ENCODE results near the gene PTGFRN.

DNA sequence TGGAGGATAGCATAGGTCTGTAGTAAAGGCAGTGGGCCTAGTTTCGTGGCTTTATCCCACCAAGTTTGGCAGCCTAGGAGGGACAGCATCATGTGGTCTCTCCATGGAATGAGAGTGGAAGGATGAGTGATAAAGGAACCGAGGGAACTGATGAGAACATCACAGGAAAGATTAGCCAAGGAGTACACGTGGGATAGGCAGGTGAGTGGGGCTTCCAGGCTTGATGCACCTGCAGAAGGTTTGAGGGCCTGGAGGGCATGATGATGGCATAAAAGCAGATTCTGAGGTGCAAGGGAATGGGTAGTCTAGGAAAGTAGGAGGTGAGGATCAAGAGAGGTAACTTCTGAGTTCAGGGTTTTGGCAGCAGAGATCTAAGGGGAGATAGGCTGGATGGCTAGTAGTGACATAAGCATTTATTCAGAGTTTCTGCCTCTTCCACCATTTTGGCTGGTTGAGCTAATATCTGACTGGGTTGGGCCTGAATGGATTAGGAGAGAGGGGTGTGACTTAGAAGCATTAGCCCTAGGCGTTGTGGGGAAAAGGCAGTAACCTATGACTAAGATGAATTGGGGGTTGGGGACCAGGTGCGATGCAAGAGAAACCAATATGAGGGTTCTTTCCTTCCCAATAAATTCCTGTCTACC lies 9.1 kb downstream of the PTGFRN start:
- TF ChIP-seq, protein P1, sequence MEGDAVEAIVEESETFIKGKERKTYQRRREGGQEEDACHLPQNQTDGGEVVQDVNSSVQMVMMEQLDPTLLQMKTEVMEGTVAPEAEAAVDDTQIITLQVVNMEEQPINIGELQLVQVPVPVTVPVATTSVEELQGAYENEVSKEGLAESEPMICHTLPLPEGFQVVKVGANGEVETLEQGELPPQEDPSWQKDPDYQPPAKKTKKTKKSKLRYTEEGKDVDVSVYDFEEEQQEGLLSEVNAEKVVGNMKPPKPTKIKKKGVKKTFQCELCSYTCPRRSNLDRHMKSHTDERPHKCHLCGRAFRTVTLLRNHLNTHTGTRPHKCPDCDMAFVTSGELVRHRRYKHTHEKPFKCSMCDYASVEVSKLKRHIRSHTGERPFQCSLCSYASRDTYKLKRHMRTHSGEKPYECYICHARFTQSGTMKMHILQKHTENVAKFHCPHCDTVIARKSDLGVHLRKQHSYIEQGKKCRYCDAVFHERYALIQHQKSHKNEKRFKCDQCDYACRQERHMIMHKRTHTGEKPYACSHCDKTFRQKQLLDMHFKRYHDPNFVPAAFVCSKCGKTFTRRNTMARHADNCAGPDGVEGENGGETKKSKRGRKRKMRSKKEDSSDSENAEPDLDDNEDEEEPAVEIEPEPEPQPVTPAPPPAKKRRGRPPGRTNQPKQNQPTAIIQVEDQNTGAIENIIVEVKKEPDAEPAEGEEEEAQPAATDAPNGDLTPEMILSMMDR (conservative IDR thresholded peaks at IDR 0.05; ENCODE audit: low read length): no peak
- no peak for TF ChIP-seq EZH2phosphoT487 (IDR thresholded peaks at IDR 0.05; ENCODE audit: borderline replicate concordance, low read depth, low read length)
